ENCODE data around the gene CARD10. TPM values are rescaled to one million over a fixed set of nuclear protein-coding genes. Genes with fewer than 3 reads are reported as not detected.

CARD10 gene
- total and polyA plus RNA-seq, 2 of the 8 experiments (the other 6 are each of a cell fraction or from before 2014, with no cell fraction given), result 13.5 to 14.4 TPM

GRCh38 chr22:37525746-37526350, 6.6 kb upstream of the CARD10 start:
- POLR2A ChIA-PET (ENCODE audit: partially characterized antibody), result no interaction called here
- H3K18ac ChIP-seq (ENCODE audit: extremely low read depth, low read length), result no peak overlapping the region
- H2BK20ac ChIP-seq (ENCODE audit: low read length), result no peak overlapping the region
- 81% methylated on average over 7 of the region's 7 CpGs; no CpG with 5 or more reads in 1 of the 2 experiments for WGBS, 2 experiments (ENCODE audit: extremely low coverage in 1 of 2, insufficient coverage in 1 of 2, insufficient read length in 1 of 2, insufficient replicate concordance in 2 of 2, low coverage in 1 of 2, low lambda C conversion rate in 2 of 2, missing lambda C conversion rate in 1 of 2)
- no peak overlapping the region for H2AK5ac ChIP-seq (ENCODE audit: low read depth, low read length)
- H3K4me2 ChIP-seq (ENCODE audit: insufficient read depth in 1 of 2, low read depth in 2 of 2, low read length in 2 of 2), result no peak overlapping the region
- H3K23me2 ChIP-seq (ENCODE audit: low read depth, low read length), result no peaks in the 10 kb centered on the region
- H4K8ac ChIP-seq (ENCODE audit: extremely low read depth, insufficient read depth, low read length), result peak overlapping the region; percentile 36; the same call in 1 of the 2 replicates
- H2BK120ac ChIP-seq (replicated peaks; ENCODE audit: low read depth, low read length), result no peak overlapping the region
- H4K91ac ChIP-seq (replicated peaks; ENCODE audit: insufficient read length, low read length), result no peak overlapping the region
- H3K79me1 ChIP-seq (ENCODE audit: low read depth, low read length), result no peaks in the 10 kb centered on the region
- H2BK5ac ChIP-seq (ENCODE audit: low read depth, low read length), result no peak overlapping the region
- no peak overlapping the region for H2BK15ac ChIP-seq (ENCODE audit: low read length)
- FAIRE-seq, result no peak
- H2AFZ ChIP-seq (ENCODE audit: low read length), result no peak overlapping the region
- CTCF ChIA-PET (ENCODE audit: partially characterized antibody), result interaction anchor here (0.9 to 5.7 kb wide), 3 partner anchors 32 to 40 kb away, joined by 3 to 55 read pairs (median 3); no protein-coding TSS in a partner anchor
- no peak for DNase-seq (ENCODE audit: low read depth in 1 of 2, low spot score in 2 of 2)
- H3K79me2 ChIP-seq (ENCODE audit: control insufficient read depth in 1 of 2, insufficient read depth in 2 of 2, low read length in 2 of 2), result no peaks in the 10 kb centered on the region
- no peak overlapping the region for H3K27ac ChIP-seq (ENCODE audit: low read depth, low read length)
- no peak overlapping the region for H4K5ac ChIP-seq (ENCODE audit: insufficient read length, low read depth, low read length)
- H3K4me3 ChIP-seq (ENCODE audit: extremely low read depth in 1 of 4, insufficient read depth in 2 of 4, low read depth in 3 of 4, low read length in 4 of 4), result no peak overlapping the region
- no peaks in the 10 kb centered on the region for H3K4me1 ChIP-seq (replicated peaks in 1 of 4; ENCODE audit: control insufficient read depth in 3 of 4, insufficient read depth in 4 of 4, low read length in 3 of 4)
- no peak overlapping the region for H3K23ac ChIP-seq (ENCODE audit: insufficient read length)
- no peak overlapping the region for H3K56ac ChIP-seq (replicated peaks; ENCODE audit: insufficient read length, low read depth, low read length)
- H3K27me3 ChIP-seq (replicated peaks in 1 of 4; ENCODE audit: control insufficient read depth in 3 of 4, extremely low read depth in 1 of 4, insufficient read depth in 3 of 4, low read length in 3 of 4), result no peaks in the 10 kb centered on the region; a peak in 1 of 7 replicates
- H2BK12ac ChIP-seq (ENCODE audit: low read depth, low read length), result no peak overlapping the region
- no peak overlapping the region for H3K14ac ChIP-seq (ENCODE audit: insufficient read length)
- no peaks in the 10 kb centered on the region for H3K9me3 ChIP-seq (ENCODE audit: insufficient read depth in 2 of 2, low read depth in 1 of 2, low read length in 1 of 2)
- no peaks in the 10 kb centered on the region for H3K36me3 ChIP-seq (ENCODE audit: control insufficient read depth in 2 of 4, insufficient read depth in 4 of 4, low read length in 3 of 4)
- no peaks in the 10 kb centered on the region for H4K20me1 ChIP-seq (replicated peaks in 1 of 2; ENCODE audit: control insufficient read depth in 1 of 2, insufficient read depth in 2 of 2, low read length in 2 of 2)
- no peak overlapping the region for H3K4ac ChIP-seq (replicated peaks; ENCODE audit: insufficient read length, low read depth, low read length)
- H3K9ac ChIP-seq (replicated peaks in 1 of 4; ENCODE audit: extremely low read depth in 1 of 4, low read depth in 3 of 4, low read length in 3 of 4), result no peak overlapping the region
- TF ChIP-seq KDM4A (IDR thresholded peaks at IDR 0.05; ENCODE audit: low read depth, low read length, severe bottlenecking), result no peak
- TF ChIP-seq TEAD4 (IDR thresholded peaks at IDR 0.05; ENCODE audit: low read depth, low read length), result no peak
- no peak for TF ChIP-seq RNF2 (IDR thresholded peaks at IDR 0.05; ENCODE audit: borderline replicate concordance, low read depth, low read length, missing control alignments, poor library complexity, severe bottlenecking)
- no peak for TF ChIP-seq POLR2AphosphoS5 (IDR thresholded peaks at IDR 0.05; ENCODE audit: low read depth, low read length)
- TF ChIP-seq SP1 (IDR thresholded peaks at IDR 0.05; ENCODE audit: low read depth, low read length), result no peak
- TF ChIP-seq KDM1A (IDR thresholded peaks at IDR 0.05; ENCODE audit: borderline replicate concordance, low read length), result no peak
- no peak for TF ChIP-seq USF2 (IDR thresholded peaks at IDR 0.05; ENCODE audit: low read length)
- TF ChIP-seq EP300 (IDR thresholded peaks at IDR 0.05; ENCODE audit: borderline replicate concordance in 1 of 2, low read depth in 2 of 2, low read length in 2 of 2), result no peak
